GM12891 (cell line): ENCODE measurements around the gene TSPAN3.

ENCODE experiments used
- POLR2A ChIP-seq: IDR thresholded peaks from 2 replicates; pipeline ENCODE4 v1.6.1; 2011; ENCODE audit warnings: low read depth, low read length, control low read depth
- TAF1 ChIP-seq: IDR thresholded peaks from 2 replicates; pipeline ENCODE4 v1.6.1; 2011; ENCODE audit warnings: low read depth, low read length, control low read depth

DNA sequence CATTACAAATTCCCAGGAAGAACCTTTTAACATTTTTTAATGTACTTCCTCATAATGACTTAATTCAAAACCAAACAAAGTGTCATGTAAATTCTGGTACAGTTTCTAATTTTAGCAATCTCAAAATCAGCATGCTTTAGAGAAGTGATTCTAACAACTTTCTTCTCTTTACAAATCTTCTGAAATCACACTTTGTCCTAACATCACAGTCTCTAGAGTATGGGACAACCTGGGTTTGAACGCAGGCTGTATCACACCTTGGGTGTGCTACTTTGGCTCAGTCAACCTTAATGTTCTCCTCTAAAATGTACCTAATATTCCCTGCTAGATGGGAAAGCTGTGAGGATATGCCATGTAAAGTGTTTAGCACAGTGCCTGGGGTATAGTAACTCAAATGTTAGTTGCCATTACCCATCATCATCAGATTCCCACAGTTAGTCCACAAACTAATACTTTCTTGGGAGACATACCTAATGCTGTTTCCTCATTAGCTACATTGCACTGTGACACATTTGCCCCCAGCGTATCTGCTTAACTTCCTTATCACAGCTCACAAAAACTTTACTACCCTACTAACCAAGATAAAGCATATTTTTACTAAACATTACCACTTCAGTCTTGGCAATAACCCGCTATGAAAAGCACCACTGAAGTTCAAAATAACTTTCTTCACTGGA lies 3.1 kb downstream of the TSPAN3 start:
- TF ChIP-seq TAF1 (no peak), POLR2A (no peak)
